Body of pancreas (tissue), 4 donors: Measurements from ENCODE around the gene BBOX1.

Experiments
- CTCF ChIP-seq, 7 experiments: fragments of 450-650 bp in 4 of 7; fragments of 200-600 bp in 3 of 7; sonication (generic) in 3 of 7; IDR thresholded peaks; one replicate each; pipeline ENCODE4 v1.5.1; 2016 to 2019; ENCODE audit warnings: antibody characterized with exemption in 7 of 7
- POLR2A ChIP-seq, 3 donors: fragments of 450-650 bp; IDR thresholded peaks; one replicate each; pipeline ENCODE4 v1.6.1; 2016; ENCODE audit warnings: antibody characterized with exemption in 3 of 3, mild to moderate bottlenecking in 2 of 3

- TF ChIP-seq CTCF (IDR thresholded peaks at IDR 0.05) (no peak), POLR2A (IDR thresholded peaks at IDR 0.05) (no peak)
These were observed 12.1 kb upstream of the BBOX1 start for GRCh38 chr11:27028561-27028965.
